Measurements from ENCODE around the gene CELA2A.

CELA2A gene

DNA sequence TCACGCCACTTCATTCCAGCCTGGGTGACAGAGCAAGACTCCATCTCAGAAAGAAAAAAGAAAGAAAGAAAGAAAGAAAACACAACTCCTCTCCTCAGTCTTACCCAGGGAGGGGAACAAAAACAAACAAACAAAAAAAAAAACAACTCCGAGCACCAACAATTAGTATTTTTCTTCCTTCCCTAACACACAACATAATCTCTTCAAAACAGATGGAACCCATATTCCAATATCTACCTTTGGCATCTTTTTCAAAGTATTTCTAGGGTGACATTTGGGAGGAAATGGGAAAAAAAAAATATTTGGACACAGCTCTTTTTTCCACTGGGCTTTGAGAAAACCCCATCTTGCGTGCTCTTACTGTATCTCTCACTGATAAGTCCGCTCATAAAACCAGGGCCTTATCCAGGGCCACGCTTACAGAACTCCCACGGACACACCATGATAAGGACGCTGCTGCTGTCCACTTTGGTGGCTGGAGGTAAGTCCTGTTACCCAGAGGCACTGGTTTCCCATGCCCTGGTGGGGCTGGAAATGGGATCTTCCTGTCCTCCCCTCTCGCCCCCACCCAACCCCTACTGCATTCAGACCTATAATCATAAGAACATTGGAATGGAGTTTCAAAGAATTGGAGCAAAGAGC is at the start of gene CELA2A:
Gene CELA2A, plus strand, starts transcription at position 420 of the 642 bp plus-strand sequence. Its CDS starts 22 bp downstream, at position 442.
- no peak for ATAC-seq
- TF ChIP-seq OSR1 (CRISPR knock-in tag; IDR thresholded peaks at IDR 0.05) (no peak), ZFP30 (CRISPR knock-in tag; IDR thresholded peaks at IDR 0.05) (no peak), ZC3H10 (CRISPR knock-in tag; IDR thresholded peaks at IDR 0.05) (no peak), RARB (CRISPR knock-in tag; IDR thresholded peaks at IDR 0.05) (no peak)

DNA sequence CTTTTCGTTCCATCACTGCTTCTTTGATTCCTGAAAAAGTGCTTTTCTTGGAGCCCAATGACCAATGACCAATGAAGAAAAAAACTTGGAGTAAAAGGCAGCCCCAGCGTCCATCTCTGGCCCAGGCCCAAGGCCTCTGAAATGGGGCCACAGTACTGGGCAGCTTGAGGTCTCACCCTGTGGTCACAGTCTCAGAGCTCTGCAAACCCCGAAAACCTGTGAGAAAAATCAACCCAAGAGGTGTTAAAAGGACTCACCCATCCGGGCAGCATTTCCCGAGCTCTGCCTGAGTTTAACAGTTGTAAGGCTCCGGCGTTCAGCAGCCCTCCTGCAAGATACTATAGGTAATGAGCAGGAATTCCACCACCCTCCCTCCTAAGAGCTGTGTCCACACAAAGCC is 49.0 kb upstream of the CELA2A start:
- no peak for ATAC-seq
- TF ChIP-seq CREB5 (CRISPR knock-in tag; IDR thresholded peaks at IDR 0.05; ENCODE audit: low read depth) (no peak), SNAI2 (CRISPR knock-in tag; IDR thresholded peaks at IDR 0.05) (no peak), ZNF70 (CRISPR knock-in tag; IDR thresholded peaks at IDR 0.05) (no peak), OSR1 (CRISPR knock-in tag; IDR thresholded peaks at IDR 0.05) (no peak), TOX (CRISPR knock-in tag; IDR thresholded peaks at IDR 0.05; ENCODE audit: borderline replicate concordance) (no peak), GLIS3 (CRISPR knock-in tag; IDR thresholded peaks at IDR 0.05) (no peak), CSDC2 (CRISPR knock-in tag; IDR thresholded peaks at IDR 0.05) (no peak), ZNF8 (CRISPR knock-in tag; IDR thresholded peaks at IDR 0.05) (no peak), CSRNP3 (CRISPR knock-in tag; IDR thresholded peaks at IDR 0.05) (no peak), BACH2 (CRISPR knock-in tag; IDR thresholded peaks at IDR 0.05; ENCODE audit: borderline replicate concordance) (no peak), ISL1 (CRISPR knock-in tag; IDR thresholded peaks at IDR 0.05) (no peak), ZFP30 (CRISPR knock-in tag; IDR thresholded peaks at IDR 0.05) (no peak), TCF4 (CRISPR knock-in tag; IDR thresholded peaks at IDR 0.05; ENCODE audit: borderline replicate concordance) (no peak), ZC3H10 (CRISPR knock-in tag; IDR thresholded peaks at IDR 0.05) (no peak), RARB (CRISPR knock-in tag; IDR thresholded peaks at IDR 0.05) (no peak)
- TF ChIP-seq, protein P1, sequence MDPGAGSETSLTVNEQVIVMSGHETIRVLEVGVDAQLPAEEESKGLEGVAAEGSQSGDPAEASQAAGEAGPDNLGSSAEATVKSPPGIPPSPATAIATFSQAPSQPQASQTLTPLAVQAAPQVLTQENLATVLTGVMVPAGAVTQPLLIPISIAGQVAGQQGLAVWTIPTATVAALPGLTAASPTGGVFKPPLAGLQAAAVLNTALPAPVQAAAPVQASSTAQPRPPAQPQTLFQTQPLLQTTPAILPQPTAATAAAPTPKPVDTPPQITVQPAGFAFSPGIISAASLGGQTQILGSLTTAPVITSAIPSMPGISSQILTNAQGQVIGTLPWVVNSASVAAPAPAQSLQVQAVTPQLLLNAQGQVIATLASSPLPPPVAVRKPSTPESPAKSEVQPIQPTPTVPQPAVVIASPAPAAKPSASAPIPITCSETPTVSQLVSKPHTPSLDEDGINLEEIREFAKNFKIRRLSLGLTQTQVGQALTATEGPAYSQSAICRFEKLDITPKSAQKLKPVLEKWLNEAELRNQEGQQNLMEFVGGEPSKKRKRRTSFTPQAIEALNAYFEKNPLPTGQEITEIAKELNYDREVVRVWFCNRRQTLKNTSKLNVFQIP (CRISPR knock-in tag; IDR thresholded peaks at IDR 0.05; ENCODE audit: borderline replicate concordance, low read depth): no peak
- TF ChIP-seq, protein P2, sequence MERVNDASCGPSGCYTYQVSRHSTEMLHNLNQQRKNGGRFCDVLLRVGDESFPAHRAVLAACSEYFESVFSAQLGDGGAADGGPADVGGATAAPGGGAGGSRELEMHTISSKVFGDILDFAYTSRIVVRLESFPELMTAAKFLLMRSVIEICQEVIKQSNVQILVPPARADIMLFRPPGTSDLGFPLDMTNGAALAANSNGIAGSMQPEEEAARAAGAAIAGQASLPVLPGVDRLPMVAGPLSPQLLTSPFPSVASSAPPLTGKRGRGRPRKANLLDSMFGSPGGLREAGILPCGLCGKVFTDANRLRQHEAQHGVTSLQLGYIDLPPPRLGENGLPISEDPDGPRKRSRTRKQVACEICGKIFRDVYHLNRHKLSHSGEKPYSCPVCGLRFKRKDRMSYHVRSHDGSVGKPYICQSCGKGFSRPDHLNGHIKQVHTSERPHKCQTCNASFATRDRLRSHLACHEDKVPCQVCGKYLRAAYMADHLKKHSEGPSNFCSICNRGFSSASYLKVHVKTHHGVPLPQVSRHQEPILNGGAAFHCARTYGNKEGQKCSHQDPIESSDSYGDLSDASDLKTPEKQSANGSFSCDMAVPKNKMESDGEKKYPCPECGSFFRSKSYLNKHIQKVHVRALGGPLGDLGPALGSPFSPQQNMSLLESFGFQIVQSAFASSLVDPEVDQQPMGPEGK (CRISPR knock-in tag; IDR thresholded peaks at IDR 0.05; ENCODE audit: borderline replicate concordance): no peak

DNA sequence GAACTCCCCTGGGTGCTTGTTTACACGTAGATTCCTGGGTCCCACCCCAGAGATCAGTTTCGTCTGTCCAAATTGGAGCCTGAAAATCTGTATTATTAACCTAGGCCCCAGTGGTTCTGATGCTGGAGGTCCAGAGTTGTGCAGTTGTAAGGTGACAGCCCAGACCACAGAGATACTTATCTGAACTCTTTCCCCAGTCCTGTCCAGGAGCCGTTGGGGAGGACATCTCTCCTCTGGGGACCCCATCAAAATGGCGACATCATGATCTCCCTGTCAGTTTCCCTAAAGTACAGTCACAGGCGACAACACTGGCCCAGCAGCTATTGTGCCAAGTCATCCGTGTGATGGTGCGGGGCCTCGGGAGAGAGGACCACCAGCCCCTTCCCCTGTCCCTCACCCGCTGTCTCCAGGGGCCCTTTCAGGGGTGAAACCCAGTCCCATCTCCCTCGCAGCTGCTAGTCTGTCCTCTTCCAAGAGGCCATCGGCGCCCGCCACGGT is 47.6 kb upstream of the CELA2A start:
- no peak for TF ChIP-seq CREB5 (CRISPR knock-in tag; IDR thresholded peaks at IDR 0.05; ENCODE audit: low read depth)
- TF ChIP-seq ISL1 (CRISPR knock-in tag; IDR thresholded peaks at IDR 0.05): no peak
- TF ChIP-seq TCF4 (CRISPR knock-in tag; IDR thresholded peaks at IDR 0.05; ENCODE audit: borderline replicate concordance): no peak
- TF ChIP-seq ZNF70 (CRISPR knock-in tag; IDR thresholded peaks at IDR 0.05): no peak
- TF ChIP-seq CSDC2 (CRISPR knock-in tag; IDR thresholded peaks at IDR 0.05): no peak
- no peak for TF ChIP-seq GLIS3 (CRISPR knock-in tag; IDR thresholded peaks at IDR 0.05)
- no peak for TF ChIP-seq ZC3H10 (CRISPR knock-in tag; IDR thresholded peaks at IDR 0.05)
- no peak for TF ChIP-seq ZFP3 (CRISPR knock-in tag; IDR thresholded peaks at IDR 0.05)
- no peak for TF ChIP-seq ZNF8 (CRISPR knock-in tag; IDR thresholded peaks at IDR 0.05)
- no peak for TF ChIP-seq BACH2 (CRISPR knock-in tag; IDR thresholded peaks at IDR 0.05; ENCODE audit: borderline replicate concordance)
- TF ChIP-seq SNAI2 (CRISPR knock-in tag; IDR thresholded peaks at IDR 0.05): no peak
- ATAC-seq: no peak
